IPS-18c (cell line): ENCODE results near the gene CTSG.
"Not testable (repeated sequence)": the region's sequence is repeated elsewhere in the genome, so short reads cannot be mapped to it uniquely, and the experiment has no call there.

Experiments used
- H3K4me3 ChIP-seq: 2 replicates; pipeline ENCODE4 v1.7.0; 2013; ENCODE audit warnings: low read depth, mild to moderate bottlenecking, low read length, moderate library complexity; ENCODE audit not compliant: insufficient read depth
- H3K9me3 ChIP-seq: one replicate; pipeline ENCODE4 v1.6.1; 2013; ENCODE audit warnings: mild to moderate bottlenecking, low read length, moderate library complexity; ENCODE audit not compliant: control insufficient read depth, insufficient read depth

The CTSG gene

GRCh38 chr14:24576182-24576581 is at the start of gene CTSG:
CTSG (minus strand) TSS chr14:24576250; CDS start chr14:24576223, 27 bp downstream.
- Histone ChIP-seq H3K4me3 (no peak within 1 kb of the TSS), H3K9me3 (no peaks in the 10 kb centered on the region)

- H3K9me3 ChIP-seq: no peaks in the 10 kb centered on the region
- H3K4me3 ChIP-seq: no peak overlapping the region
Observed at GRCh38 chr14:24613747-24614146, 37.7 kb upstream of the CTSG start.

DNA sequence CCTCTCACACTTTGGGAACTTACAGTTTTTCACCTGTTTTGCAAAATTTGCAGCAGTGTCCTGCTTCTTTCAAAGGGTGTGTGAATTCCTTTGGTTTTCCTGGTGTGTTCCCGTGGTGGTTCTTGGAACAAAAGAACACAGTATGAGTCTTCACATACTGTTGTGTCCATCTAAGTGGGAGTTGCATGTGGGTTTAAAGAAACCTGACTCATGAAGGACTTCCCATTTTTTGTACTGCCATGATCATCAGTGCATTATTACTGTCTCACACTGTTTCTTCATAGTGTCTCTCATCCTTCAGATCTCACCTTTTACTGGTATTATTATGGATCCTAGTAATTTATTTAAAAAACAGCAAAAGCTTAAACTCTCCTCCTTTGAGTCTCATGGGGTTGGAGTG is 37.2 kb upstream of the CTSG start:
- no peak overlapping the region for H3K4me3 ChIP-seq

DNA sequence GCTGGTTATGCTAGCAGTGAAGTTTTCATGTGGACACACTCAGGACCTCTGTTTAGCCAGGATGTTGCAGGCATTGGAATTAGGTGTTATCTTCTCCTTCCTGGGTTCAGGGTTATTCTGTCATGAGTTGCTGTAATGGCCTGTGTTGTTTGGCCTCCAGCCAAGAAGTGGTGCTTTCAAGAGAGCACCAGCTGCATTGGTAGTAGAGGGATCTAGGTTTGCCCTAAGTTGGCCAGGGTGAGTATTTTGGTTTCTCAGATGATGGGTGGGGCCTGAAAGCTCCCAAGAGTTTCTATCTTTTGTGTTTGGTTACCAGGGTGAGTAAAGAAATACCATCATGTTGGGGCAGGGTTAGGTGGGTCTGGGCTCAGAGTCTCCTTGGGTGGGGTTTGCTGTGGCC is 36.1 kb upstream of the CTSG start:
- Histone ChIP-seq H3K4me3 (no peak overlapping the region), H3K9me3 (no peaks in the 10 kb centered on the region)

More for the DNA sequence above, 37.2 kb upstream of the CTSG start:
- H3K9me3 ChIP-seq: no peaks in the 10 kb centered on the region

DNA sequence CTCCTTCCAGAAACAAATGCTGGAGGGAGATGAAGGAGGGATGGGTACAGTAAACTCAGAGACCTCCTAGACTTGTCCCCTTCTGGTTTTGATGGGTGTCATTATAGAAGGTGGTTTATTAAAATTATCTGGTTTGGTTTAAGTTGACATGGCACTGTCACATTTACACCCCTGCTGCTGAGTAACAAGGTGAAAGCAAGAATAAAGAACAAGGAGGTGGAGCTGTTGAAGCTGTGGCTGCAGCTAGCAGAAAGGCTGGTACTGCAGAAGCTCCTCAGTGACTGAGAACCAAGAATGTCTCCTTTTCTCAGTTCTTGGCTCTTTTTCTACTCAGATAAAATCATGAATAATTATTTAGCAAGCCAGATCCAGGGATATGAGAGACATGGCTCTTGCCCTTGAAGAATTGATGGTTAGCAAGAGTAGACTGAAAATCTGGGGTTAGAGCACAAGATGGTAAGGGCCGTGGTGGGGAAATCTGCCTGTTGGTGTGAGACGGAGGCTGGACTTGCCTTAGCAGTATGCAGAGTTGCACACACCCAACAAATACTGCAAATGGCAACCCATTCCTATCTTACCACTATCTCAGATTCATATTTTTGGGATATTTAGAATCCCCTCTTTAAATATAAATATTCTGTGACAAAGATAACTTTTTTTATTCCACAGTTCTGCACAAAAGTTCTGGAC is 33.8 kb upstream of the CTSG start, which contains the start of gene GZMH:
Gene GZMH, minus strand, starts transcription at position 31 of the 690 bp plus-strand sequence. CDS start 72 bp downstream, outside the sequence.
- Histone ChIP-seq H3K4me3 (no peak within 1 kb of the TSS), H3K9me3 (no peaks in the 10 kb centered on the region)

- Histone ChIP-seq H3K4me3 (no peak overlapping the region), H3K9me3 (no peaks in the 10 kb centered on the region)
Observed at GRCh38 chr14:24607635-24608514, 31.8 kb upstream of the CTSG start.

- no peaks in the 10 kb centered on the region for H3K9me3 ChIP-seq
- H3K4me3 ChIP-seq: no peak overlapping the region
Observed at GRCh38 chr14:24607081-24607480, 31.0 kb upstream of the CTSG start.

- Histone ChIP-seq H3K4me3 (no peak overlapping the region), H3K9me3 (no peaks in the 10 kb centered on the region)
Observed at GRCh38 chr14:24606297-24606696, 30.2 kb upstream of the CTSG start.

DNA sequence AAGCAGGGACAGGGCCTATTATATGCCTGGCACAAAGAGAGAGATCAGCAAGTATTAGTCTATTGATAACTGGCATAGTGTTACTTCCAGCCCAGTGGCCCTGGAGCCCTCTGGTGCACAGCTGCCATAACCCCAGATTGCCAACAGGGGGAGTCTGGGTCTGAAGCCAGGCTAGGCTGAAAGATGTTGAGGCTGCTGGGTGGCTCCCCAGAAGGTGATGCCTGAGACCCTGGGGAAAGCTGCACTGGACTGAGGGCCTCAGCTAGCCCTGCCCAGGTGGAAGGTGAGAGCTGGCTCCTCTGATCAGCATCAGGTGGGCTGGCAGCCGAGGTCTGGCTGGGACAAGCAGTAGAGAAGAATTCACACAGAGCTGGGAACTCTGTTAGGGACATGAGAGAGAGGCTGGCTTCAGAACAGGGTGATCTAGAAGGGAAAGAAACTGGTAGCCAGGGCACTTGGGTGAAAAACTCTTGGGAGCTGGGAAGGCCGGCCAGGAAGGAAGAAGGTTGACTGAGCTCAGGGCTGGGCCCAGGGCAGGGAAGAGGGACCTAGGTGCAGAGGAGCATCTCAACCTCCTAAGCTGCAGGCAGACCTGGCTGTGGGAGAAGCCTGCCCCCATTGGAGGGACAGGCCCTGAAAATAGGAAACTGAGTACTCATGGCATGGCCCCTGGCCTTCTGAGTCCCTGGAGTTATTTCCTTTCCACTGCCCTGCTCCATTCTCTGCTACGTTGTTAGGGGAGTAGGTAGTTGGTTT is 29.6 kb upstream of the CTSG start:
- no peak overlapping the region for H3K4me3 ChIP-seq
- no peaks in the 10 kb centered on the region for H3K9me3 ChIP-seq

GRCh38 chr14:24597403-24597802 is 21.4 kb upstream of the CTSG start:
- Histone ChIP-seq H3K9me3 (peaks cover 2% of the 10 kb centered on the region), H3K4me3 (no peak overlapping the region)

- no peak overlapping the region for H3K4me3 ChIP-seq
Observed at GRCh38 chr14:24595073-24595808, 19.2 kb upstream of the CTSG start.

DNA sequence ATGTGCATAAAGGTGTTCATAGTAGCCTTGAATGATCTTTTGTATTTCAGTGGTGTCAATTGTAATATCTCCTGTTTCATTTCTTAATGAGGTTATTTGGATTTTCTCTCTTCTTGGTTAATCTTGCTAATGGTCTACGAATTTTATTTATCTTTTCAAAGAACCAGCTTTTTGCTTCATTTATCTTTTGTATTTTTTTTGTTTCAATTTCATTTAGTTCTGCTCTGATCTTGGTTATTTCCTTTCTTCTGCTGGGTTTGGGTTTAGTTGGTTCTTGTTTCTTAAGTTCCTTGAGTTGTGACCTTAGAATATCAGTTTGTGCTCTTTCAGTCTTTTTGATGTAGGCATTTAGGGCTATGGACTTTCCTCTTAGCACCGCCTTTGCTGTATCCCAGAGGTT is 15.0 kb upstream of the CTSG start:
- not testable (repeated sequence) for H3K4me3 ChIP-seq, H3K9me3 ChIP-seq

More at GRCh38 chr14:24595073-24595808, 19.2 kb upstream of the CTSG start:
- H3K9me3 ChIP-seq: peaks cover 2% of the 10 kb centered on the region

- not testable (repeated sequence) for H3K4me3 ChIP-seq, H3K9me3 ChIP-seq
Observed at GRCh38 chr14:24584402-24584801, 8.4 kb upstream of the CTSG start.

- Histone ChIP-seq H3K4me3 (no peak overlapping the region), H3K9me3 (no peaks in the 10 kb centered on the region)
Observed at GRCh38 chr14:24578558-24578957, 2.5 kb upstream of the CTSG start.

DNA sequence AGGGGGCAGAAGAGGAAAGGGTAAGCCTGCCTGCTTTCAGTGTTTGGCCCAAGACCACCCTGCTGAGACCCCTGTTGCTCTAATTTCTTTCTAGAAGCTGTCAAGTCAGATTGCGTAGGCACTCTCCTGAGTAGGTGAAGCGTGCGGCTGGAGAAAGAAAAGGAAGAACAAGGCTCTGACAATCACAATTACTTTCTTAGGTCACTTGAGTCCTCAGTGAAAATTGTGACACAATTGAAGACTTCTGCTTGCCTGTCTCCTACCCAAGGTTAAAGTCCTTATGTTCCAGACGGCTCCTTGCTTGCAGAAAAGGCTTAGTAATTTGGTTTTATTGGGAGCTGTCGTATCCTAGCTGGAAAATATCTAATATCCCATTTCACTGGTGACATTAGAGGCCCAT is 721 bp upstream of the CTSG start:
- Histone ChIP-seq H3K9me3 (no peaks in the 10 kb centered on the region), H3K4me3 (no peak overlapping the region)

GRCh38 chr14:24574206-24574774 is 1.8 kb downstream of the CTSG start:
- H3K4me3 ChIP-seq: no peak overlapping the region
- H3K9me3 ChIP-seq: no peaks in the 10 kb centered on the region

DNA sequence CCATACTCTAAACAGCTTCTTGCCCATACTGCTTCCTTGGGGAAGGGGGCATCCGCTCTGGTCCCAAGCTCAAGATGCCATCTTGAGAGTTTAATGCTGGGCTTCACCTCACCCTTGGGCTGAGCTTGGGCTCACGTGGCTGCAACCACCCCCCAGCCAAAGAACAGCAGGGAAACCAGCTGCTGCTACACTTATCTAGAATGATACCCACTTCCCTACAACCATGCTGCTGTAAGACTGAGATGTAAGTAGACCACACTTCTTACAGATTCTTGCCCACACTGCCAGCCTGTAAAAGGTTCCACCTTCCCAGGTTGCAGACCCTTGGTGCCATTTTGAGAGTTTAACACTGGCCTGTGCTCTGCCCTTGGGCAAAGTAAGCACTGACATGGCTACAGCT is 9.7 kb downstream of the CTSG start:
- H3K9me3 ChIP-seq: peaks cover 3% of the 10 kb centered on the region
- no peak overlapping the region for H3K4me3 ChIP-seq
